Endothelial cell of umbilical vein (primary cell): ENCODE results near the gene CLEC17A.

ENCODE experiments used
- CTCF ChIP-seq, 2 donors: IDR thresholded peaks; 1 replicate in 1 of 2; 2 replicates in 1 of 2; pipeline ENCODE4 v1.5.1; 2011; ENCODE audit warnings: low read length in 2 of 2, mild to moderate bottlenecking in 2 of 2, moderate library complexity in 2 of 2, control low read depth in 1 of 2, inconsistent platforms in 1 of 2, low read depth in 1 of 2; ENCODE audit not compliant: insufficient read depth in 1 of 2; ENCODE audit errors: extremely low read depth in 1 of 2
- EZH2 ChIP-seq: IDR thresholded peaks from 2 replicates; pipeline ENCODE4 v1.6.1; 2012; ENCODE audit warnings: borderline replicate concordance, low read depth, mild to moderate bottlenecking, moderate library complexity, low read length, inconsistent platforms; ENCODE audit not compliant: severe bottlenecking
- GATA2 ChIP-seq: IDR thresholded peaks from 2 replicates; pipeline ENCODE4 v1.7.0; 2011; ENCODE audit warnings: low read depth, mild to moderate bottlenecking, moderate library complexity, mixed read lengths, low read length; ENCODE audit not compliant: insufficient read length, insufficient read depth
- MAX ChIP-seq: IDR thresholded peaks from 2 replicates; pipeline ENCODE4 v1.6.1; 2011; ENCODE audit not compliant: insufficient read depth, insufficient read length
- POLR2A ChIP-seq: IDR thresholded peaks from 2 replicates; pipeline ENCODE4 v1.6.1; 2012; ENCODE audit warnings: low read depth, mild to moderate bottlenecking, control low read depth, low read length
- POLR2AphosphoS5 ChIP-seq: IDR thresholded peaks from 2 replicates; pipeline ENCODE4 v1.6.1; 2012; ENCODE audit warnings: low read depth, mild to moderate bottlenecking, control low read depth, low read length, moderate library complexity; ENCODE audit not compliant: insufficient read depth

DNA sequence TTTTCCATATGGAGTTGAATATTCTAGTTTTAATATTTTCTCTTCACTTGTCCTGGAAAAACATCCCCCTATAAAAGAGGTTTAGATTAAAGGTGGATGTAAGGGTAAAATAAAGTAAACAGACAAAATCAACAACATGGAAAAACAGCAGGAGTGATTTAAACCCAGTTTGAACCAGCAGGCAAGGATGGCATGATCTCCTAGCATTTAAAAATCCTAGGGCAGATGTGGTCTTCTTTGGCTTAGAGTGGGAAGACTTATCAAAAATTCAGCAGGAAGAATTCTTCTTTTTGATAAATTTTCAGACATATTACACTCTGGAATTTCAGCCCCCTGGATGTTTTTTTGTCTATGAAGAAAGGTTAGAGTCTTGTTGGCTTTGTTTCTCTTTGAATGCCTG, 36.5 kb downstream of the CLEC17A start:
- no peak for TF ChIP-seq CTCF (IDR thresholded peaks at IDR 0.05; ENCODE audit: extremely low read depth in 1 of 2, insufficient read depth in 1 of 2, low read depth in 1 of 2, low read length in 2 of 2)
- no peak for TF ChIP-seq GATA2
- no peak for TF ChIP-seq EZH2
- no peak for TF ChIP-seq MAX
- no peak for TF ChIP-seq POLR2A
- no peak for TF ChIP-seq POLR2AphosphoS5
